Measurements from ENCODE around the gene PKDCC.

PKDCC gene

DNA sequence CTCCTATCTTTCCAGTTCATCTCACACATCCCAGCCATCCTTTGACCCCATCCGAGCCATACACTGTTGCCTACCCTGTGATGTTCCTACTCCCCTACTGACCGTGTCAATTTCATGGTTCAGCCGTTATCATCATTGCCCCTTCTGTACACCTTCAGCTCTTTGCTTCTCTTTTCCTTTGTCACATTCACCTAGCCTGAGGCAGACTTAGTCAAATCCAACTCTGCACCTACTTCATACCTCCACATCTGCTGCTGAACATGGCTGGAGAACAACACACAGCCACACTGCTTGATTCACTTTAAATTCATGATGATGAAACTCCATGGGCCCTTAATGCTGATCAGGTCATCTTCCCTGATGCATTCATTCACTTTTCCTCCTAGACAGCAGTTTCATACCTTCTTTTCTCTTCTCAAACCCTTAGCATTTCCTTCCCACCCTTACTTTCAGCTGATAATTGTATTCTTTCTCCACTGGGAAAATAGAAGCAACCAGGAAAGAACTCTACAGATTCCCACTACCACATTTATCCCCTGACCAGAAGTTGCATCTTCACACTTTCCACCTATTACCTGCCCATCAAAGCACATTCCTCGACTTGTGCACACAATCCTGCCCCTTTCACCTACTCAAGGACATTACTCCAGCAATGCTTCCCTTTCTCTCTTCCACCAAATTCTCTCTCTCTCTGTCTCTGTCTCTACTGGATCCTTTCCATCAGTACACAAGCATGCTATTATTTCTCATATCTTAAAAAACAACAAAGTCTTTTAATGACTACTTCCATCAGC lies 59.6 kb downstream of the PKDCC start:
- no peak for DNase-seq (ENCODE audit: low read depth)

Measured in ELR (cell line).